ENCODE data around the gene RAB24. TPM values are rescaled to one million over a fixed set of nuclear protein-coding genes. Genes with fewer than 3 reads are reported as not detected.

Gene RAB24
- total and polyA plus RNA-seq, 2 experiments from 2014 or later: 27.1 to 27.7 TPM

DNA sequence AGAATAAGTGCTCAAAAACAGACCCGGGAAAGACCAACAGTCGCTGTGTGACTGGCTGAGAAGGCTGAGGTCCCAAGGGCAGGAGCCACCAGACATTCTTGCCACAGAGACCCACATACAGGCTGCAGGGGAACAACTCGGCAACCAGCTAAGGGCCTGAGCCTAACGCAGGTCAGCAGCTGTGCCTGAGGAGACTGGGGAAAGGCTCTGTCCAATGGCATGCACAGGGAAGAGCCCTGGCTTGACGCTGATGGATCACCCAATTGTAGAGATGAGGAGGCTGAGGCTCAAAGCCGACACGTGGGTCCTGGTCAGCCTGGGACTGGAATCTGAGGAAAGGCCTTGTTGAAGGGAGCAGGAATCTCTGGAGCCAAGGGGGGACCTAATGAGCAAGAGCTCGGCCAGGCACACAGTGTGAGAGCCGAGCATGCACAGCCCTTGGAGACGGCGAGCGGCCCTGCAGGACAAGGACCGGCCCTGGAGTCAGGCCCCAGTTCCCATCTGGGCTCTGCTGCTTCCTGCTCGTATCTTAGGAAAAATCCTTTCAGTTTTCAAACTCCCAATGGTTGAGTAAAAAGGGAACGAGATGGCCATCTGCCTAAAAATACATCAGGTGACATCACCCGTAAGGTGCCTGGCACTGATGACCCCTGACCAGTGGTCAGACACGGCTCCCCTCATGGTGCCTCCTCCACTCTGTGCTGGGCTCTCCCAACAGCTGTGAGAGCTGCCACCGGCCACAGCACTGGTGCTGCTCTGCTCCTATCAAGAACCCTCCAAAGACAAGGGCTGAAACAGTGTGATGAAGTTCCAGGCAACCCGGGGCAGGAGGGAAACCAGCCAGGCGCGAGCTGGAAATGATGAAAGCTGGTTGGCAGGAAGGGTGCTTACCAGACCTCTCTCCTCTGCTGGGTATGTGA, 31.5 kb upstream of the RAB24 start (continued):
- no peak for TF ChIP-seq EZH2 (IDR thresholded peaks at IDR 0.05; ENCODE audit: low read depth, unreplicated experiment)
- TF ChIP-seq JUNB (IDR thresholded peaks at IDR 0.05; ENCODE audit: unreplicated experiment): no peak
- no peak for TF ChIP-seq CREB1 (CRISPR knock-in tag; IDR thresholded peaks at IDR 0.05; ENCODE audit: low read depth)
- TF ChIP-seq, protein P1, sequence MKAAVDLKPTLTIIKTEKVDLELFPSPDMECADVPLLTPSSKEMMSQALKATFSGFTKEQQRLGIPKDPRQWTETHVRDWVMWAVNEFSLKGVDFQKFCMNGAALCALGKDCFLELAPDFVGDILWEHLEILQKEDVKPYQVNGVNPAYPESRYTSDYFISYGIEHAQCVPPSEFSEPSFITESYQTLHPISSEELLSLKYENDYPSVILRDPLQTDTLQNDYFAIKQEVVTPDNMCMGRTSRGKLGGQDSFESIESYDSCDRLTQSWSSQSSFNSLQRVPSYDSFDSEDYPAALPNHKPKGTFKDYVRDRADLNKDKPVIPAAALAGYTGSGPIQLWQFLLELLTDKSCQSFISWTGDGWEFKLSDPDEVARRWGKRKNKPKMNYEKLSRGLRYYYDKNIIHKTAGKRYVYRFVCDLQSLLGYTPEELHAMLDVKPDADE (IDR thresholded peaks at IDR 0.05): no peak
- TF ChIP-seq, protein P2, sequence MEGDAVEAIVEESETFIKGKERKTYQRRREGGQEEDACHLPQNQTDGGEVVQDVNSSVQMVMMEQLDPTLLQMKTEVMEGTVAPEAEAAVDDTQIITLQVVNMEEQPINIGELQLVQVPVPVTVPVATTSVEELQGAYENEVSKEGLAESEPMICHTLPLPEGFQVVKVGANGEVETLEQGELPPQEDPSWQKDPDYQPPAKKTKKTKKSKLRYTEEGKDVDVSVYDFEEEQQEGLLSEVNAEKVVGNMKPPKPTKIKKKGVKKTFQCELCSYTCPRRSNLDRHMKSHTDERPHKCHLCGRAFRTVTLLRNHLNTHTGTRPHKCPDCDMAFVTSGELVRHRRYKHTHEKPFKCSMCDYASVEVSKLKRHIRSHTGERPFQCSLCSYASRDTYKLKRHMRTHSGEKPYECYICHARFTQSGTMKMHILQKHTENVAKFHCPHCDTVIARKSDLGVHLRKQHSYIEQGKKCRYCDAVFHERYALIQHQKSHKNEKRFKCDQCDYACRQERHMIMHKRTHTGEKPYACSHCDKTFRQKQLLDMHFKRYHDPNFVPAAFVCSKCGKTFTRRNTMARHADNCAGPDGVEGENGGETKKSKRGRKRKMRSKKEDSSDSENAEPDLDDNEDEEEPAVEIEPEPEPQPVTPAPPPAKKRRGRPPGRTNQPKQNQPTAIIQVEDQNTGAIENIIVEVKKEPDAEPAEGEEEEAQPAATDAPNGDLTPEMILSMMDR (conservative IDR thresholded peaks at IDR 0.05; ENCODE audit: low read depth in 2 of 2): no peak
- TF ChIP-seq EZH2phosphoT487 (IDR thresholded peaks at IDR 0.05; ENCODE audit: unreplicated experiment): no peak
- TF ChIP-seq POLR2AphosphoS5 (IDR thresholded peaks at IDR 0.05; ENCODE audit: low read depth): no peak
- no peak for TF ChIP-seq ZNF114 (CRISPR knock-in tag; IDR thresholded peaks at IDR 0.05)

DNA sequence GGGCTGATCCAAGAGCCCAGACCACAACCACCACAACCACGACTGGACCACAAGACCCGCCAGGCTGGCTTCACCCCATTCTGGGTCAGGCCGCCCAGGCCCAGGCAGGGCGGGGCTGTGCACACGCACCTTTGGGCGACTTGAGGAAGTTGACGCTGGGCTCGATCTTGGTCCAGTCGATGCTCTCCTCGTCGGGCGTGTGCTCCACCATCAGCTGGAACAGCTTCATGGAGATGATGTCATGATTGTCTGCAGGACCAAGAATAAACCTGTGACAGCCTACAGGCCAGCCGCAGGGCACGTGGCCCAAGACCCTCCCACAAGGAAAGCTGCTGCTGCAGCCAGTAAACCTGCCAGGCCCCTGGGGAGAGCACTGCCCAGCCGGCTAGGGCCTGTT, 30.6 kb upstream of the RAB24 start:
- no peaks in the 10 kb centered on the region for H3K9me2 ChIP-seq (ENCODE audit: insufficient read depth)
- H2AFZ ChIP-seq: no peak overlapping the region
- no peak overlapping the region for H3K4me2 ChIP-seq
- no peak overlapping the region for H3K27ac Mint-ChIP-seq
- peaks cover 15% of the 10 kb centered on the region for H3K4me1 Mint-ChIP-seq
- no peak for TF ChIP-seq EZH2 (IDR thresholded peaks at IDR 0.05; ENCODE audit: low read depth, unreplicated experiment)
- H3K36me3 ChIP-seq (ENCODE audit: insufficient read depth): peaks cover 5% of the 10 kb centered on the region; the same call in 1 of the 2 replicates
- peaks cover 58% of the 10 kb centered on the region for H3K36me3 Mint-ChIP-seq (ENCODE audit: low read depth)
- no peaks in the 10 kb centered on the region for H3K9me3 Mint-ChIP-seq
- H4K20me1 ChIP-seq (replicated peaks; ENCODE audit: insufficient read depth): peaks cover 6% of the 10 kb centered on the region; the same call in 1 of the 2 replicates
- H3K4me1 ChIP-seq (ENCODE audit: insufficient read depth): no peaks in the 10 kb centered on the region; the same call in 1 of the 2 replicates
- no peaks in the 10 kb centered on the region for H3F3A ChIP-seq (replicated peaks; ENCODE audit: low read depth)
- H3K4me3 Mint-ChIP-seq: no peak overlapping the region
- peaks cover 11% of the 10 kb centered on the region for H3K27me3 Mint-ChIP-seq (ENCODE audit: insufficient read depth, low read depth, poor library complexity)
- ATAC-seq: no peak
- no peak overlapping the region for H3K27ac ChIP-seq (ENCODE audit: low read depth)
- H3K79me2 ChIP-seq (replicated peaks; ENCODE audit: insufficient read depth): no peaks in the 10 kb centered on the region
- DNase-seq (ENCODE audit: low spot score): no peak
- no peak overlapping the region for H3K4me3 ChIP-seq
- H3K27me3 ChIP-seq (ENCODE audit: insufficient read depth): no peaks in the 10 kb centered on the region

All from GM23338 (cell line).